Stimulated activated CD4-positive, alpha-beta T cell treated with anti-CD3 and anti-CD28 coated beads, Interleukin-1b, Interleukin-23, amount 100 ng/mL, for 48 hours (primary cell): Measurements from ENCODE around the gene PRAMEF6.
"Not testable (repeated sequence)": the region's sequence is repeated elsewhere in the genome, so short reads cannot be mapped to it uniquely, and the experiment has no call there.

Source experiments
- DNase-seq: peaks from one replicate; pipeline ENCODE4 v3.0.0-alpha.2; 2020

Gene PRAMEF6

DNA sequence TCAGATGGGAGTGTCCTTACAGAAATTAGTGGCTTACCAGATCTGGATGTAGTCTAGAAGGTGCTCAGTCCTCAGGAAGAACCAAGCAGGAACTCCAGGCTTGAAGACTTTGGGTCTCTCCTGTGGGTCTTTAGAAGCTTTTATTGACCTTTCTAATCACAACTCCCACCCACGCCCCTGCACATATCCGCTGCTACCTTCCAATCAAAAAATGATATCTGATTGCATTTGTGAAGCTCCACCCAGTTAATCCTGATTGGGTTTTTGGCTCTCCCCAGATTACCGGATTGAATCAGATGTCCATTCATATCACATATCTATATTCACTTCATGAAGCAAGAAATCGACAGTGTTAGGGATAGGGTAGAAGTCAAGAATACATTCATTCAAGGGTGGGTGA, at the start of gene PRAMEF6:
Gene PRAMEF6, minus strand, starts transcription at position 101 of the 400 bp plus-strand sequence. CDS start 5,062 bp downstream, outside the sequence.
- DNase-seq, result not testable (repeated sequence)

DNA sequence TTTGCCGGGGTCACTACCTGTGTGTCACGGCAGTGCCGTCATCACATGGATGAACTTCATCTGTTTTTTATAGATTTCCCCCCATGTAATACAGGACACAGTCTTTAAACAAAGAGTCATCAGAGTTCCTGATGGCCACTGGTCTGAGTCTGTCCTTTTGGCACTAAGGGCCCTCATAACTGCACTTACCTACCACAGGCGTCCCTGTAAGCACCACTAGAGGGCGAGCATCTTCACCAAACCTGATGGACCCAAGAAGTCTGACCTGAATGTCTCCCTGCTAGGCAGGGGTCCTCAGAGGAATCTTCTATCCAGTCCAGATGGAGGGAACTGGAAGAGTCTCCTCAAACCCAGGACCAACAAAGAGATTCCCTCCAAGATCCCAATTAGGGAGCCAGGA, 23.0 kb downstream of the PRAMEF6 start:
- DNase-seq, result not testable (repeated sequence)

DNA sequence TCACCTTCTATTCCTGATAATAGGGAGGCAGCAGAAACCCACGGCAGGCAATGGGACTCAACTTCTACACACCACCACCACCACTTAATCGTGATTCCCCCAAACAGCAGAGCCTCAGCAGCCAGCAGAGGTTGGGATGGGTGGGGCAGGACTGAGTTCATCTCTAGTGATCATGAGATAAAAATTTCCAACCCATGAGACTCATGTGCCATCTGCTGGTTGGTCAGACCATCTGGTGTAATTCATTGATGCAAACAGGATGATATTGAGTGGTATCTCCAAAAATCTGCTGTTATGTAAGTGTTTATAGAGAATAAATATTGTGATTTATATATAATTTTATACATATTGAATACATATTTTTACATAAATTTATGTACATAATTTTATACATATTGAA, 25.6 kb downstream of the PRAMEF6 start:
- DNase-seq, result not testable (repeated sequence)

DNA sequence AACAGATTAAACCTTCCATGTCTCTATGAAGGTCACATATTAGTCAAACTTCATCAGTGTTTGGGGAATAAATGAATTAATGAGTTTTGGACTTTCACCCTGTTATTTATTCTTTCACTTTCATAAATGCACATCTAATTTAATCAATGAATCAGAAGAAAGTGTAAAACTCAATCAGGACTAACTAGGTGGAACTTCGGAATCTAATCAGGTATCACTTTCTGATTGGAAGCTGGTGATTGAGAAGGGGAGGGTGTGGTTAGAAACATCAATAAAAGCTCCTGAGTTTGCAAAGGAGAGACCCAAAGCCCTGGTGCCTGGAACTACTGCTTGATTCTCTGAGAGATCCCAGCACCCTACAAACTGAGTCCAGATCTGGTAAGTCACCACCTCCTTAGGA, 31.1 kb downstream of the PRAMEF6 start, which contains the start of gene PRAMEF7:
Gene PRAMEF7, plus strand, starts transcription at position 301 of the 400 bp plus-strand sequence. CDS start 1,083 bp downstream, outside the sequence.
- not testable (repeated sequence) for DNase-seq

DNA sequence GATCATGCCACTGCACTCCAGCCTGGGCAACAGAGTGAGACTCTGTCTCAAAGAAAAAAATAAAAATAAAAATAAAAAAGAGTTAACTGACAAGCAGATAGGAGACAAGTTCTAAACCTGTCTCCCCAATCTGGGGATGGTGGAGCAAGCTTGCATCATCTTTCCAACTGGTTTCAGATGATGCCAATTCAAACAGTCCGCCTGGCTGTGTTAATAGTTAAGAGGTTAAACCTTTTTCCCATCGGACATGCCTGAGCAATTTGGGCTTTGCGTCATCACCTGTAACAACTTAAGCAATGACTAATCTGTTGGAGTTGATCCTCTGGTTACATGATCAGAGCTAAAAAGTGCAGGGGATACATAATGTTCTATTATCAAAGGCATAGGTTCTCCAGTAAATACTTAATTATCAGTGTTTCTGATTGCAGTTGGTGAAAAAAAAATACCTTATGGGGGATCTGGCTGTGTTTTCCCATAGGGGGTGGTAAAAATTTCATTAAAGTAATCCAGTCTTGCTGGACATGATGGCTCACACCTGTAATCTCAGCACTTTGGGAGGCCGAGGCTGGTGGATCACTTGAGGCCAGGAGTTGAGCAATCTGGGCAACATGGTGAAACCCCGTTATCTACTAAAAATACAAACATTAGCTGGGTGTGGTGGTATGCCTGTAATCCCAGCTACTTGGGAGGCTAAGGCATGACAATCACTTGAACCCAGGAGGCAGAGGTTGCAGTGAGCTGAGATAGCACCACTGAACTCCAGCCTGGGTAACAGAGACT, 43.4 kb downstream of the PRAMEF6 start:
- DNase-seq, result not testable (repeated sequence)

DNA sequence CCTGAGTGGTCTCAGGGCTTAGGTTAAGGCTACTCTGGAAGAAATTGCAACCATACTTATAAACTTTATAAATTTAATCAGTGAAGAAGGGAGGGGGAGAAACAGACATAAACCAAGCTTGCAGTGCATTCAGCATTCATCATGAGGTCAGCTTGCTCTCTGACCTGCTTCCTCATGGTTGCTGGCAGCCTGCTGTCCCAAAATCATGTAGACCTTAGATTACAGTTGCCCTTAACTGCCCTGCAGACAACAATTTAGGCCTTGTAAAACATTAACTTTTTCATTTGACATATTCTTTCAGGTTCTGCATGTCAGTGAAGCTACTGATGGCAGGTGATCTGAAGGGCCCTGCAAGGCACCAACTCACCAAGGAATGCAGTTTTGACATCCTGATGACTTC, 48.2 kb downstream of the PRAMEF6 start:
- DNase-seq, result not testable (repeated sequence)

DNA sequence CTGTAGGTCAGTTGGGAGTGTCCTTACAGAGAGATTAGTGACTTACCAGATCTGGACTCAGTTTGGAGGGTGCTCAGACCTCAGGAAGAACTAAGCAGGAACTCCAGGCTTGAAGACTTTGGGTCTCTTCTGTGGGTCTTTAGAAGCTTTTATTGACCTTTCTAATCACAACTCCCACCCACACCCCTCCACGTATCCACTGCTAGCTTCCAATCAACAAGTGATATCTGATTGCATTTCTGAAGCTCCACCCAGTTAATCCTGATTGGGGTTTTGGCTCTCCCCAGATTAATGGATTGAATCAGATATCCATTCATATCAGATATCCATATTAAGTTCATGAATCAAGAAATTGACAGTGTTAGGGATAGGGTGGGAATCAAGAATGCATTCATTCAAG, 49.2 kb downstream of the PRAMEF6 start, which contains the start of gene PRAMEF10:
Gene PRAMEF10, minus strand, starts transcription at position 101 of the 400 bp plus-strand sequence. CDS start 2,423 bp downstream, outside the sequence.
- DNase-seq, result not testable (repeated sequence)
